Osteoblast (primary cell): ENCODE data around the gene CPD. TPM values are rescaled to one million over a fixed set of nuclear protein-coding genes. Genes with fewer than 3 reads are reported as not detected.

Experiments
- DNase-seq: peaks from one replicate; pipeline ENCODE4 v3.0.0; 2011; ENCODE audit warnings: low spot score, mixed read lengths; ENCODE audit not compliant: insufficient read length; ENCODE audit errors: missing footprints
- H2AFZ ChIP-seq: 2 replicates; pipeline ENCODE4 v1.6.0; 2011; ENCODE audit warnings: mild to moderate bottlenecking, low read length
- H3K27ac ChIP-seq: 2 replicates; pipeline ENCODE4 v1.5.1; 2011; ENCODE audit warnings: mild to moderate bottlenecking, low read depth, low read length, moderate library complexity
- H3K27me3 ChIP-seq: 2 replicates; pipeline ENCODE4 v1.6.0; 2012; ENCODE audit warnings: mild to moderate bottlenecking, control low read depth, inconsistent platforms, low read length, moderate library complexity; ENCODE audit not compliant: insufficient read depth
- H3K36me3 ChIP-seq: 2 replicates; pipeline ENCODE4 v1.5.1; 2011; ENCODE audit warnings: mild to moderate bottlenecking, low read length, control low read depth, moderate library complexity; ENCODE audit not compliant: insufficient read depth
- H3K4me1 ChIP-seq: 2 replicates; pipeline ENCODE4 v1.5.1; 2011; ENCODE audit warnings: mild to moderate bottlenecking, low read length, control low read depth, moderate library complexity; ENCODE audit not compliant: insufficient read depth
- H3K4me2 ChIP-seq: 2 replicates; pipeline ENCODE4 v1.6.0; 2011; ENCODE audit warnings: mild to moderate bottlenecking, low read length; ENCODE audit not compliant: insufficient read depth
- H3K4me3 ChIP-seq: fragments of 200-600 bp; sonication (generic); 3 replicates; pipeline ENCODE4 v1.5.1; 2012; ENCODE audit warnings: mild to moderate bottlenecking, low read length, inconsistent platforms; ENCODE audit not compliant: insufficient read depth
- H3K79me2 ChIP-seq: 2 replicates; pipeline ENCODE4 v1.6.0; 2012; ENCODE audit warnings: mild to moderate bottlenecking, low read length, control low read depth, inconsistent platforms; ENCODE audit not compliant: insufficient read depth
- H3K9me3 ChIP-seq: 2 replicates; pipeline ENCODE4 v1.5.1; 2011; ENCODE audit warnings: low read depth, low read length, control low read depth
- H4K20me1 ChIP-seq: 2 replicates; pipeline ENCODE4 v1.6.0; 2012; ENCODE audit warnings: mild to moderate bottlenecking, low read length, control low read depth; ENCODE audit not compliant: insufficient read depth
- CTCF ChIP-seq: IDR thresholded peaks from 2 replicates; pipeline ENCODE4 v1.5.1; 2011; ENCODE audit warnings: mild to moderate bottlenecking, low read depth, low read length, moderate library complexity; ENCODE audit errors: extremely low read depth
- total RNA-seq: library from RNA; depleted of rRNA; stranded (reverse); fragments of >200 nt; gene quantifications from 2 replicates; pipeline ENCODE4 v1.2.3, GENCODE V29; 2012

The CPD gene
- total RNA-seq, 1 donor: 95.2 TPM

- H4K20me1 ChIP-seq: peaks cover 4% of the 10 kb centered on the region
- no peak overlapping the region for H2AFZ ChIP-seq
- H3K27me3 ChIP-seq: no peaks in the 10 kb centered on the region
- TF ChIP-seq CTCF: no peak
- no peaks in the 10 kb centered on the region for H3K79me2 ChIP-seq
- no peak for DNase-seq
- no peak overlapping the region for H3K27ac ChIP-seq
- no peak overlapping the region for H3K4me3 ChIP-seq
- H3K4me1 ChIP-seq: no peaks in the 10 kb centered on the region
- no peaks in the 10 kb centered on the region for H3K9me3 ChIP-seq
- peaks cover 14% of the 10 kb centered on the region for H3K36me3 ChIP-seq
- H3K4me2 ChIP-seq: no peak overlapping the region
Measured at GRCh38 chr17:30422171-30422570, 43.4 kb downstream of the CPD start.

- no peaks in the 10 kb centered on the region for H3K27me3 ChIP-seq
Measured at GRCh38 chr17:30424471-30424870, 45.7 kb downstream of the CPD start.

GRCh38 chr17:30426292-30426691 lies 47.6 kb downstream of the CPD start:
- Histone ChIP-seq H3K27ac (no peak overlapping the region), H3K4me3 (no peak overlapping the region), H3K4me1 (peaks cover 9% of the 10 kb centered on the region), H3K4me2 (no peak overlapping the region), H3K79me2 (no peaks in the 10 kb centered on the region), H3K27me3 (no peaks in the 10 kb centered on the region), H3K36me3 (peaks cover 14% of the 10 kb centered on the region), H2AFZ (no peak overlapping the region), H4K20me1 (no peaks in the 10 kb centered on the region), H3K9me3 (no peaks in the 10 kb centered on the region)
- DNase-seq: no peak
- TF ChIP-seq CTCF: no peak

More at GRCh38 chr17:30424471-30424870, 45.7 kb downstream of the CPD start:
- no peaks in the 10 kb centered on the region for H3K79me2 ChIP-seq
- peaks cover 7% of the 10 kb centered on the region for H3K4me1 ChIP-seq
- TF ChIP-seq CTCF: no peak
- no peak for DNase-seq
- peaks cover 14% of the 10 kb centered on the region for H3K36me3 ChIP-seq
- H3K4me2 ChIP-seq: no peak overlapping the region
- H3K27ac ChIP-seq: no peak overlapping the region
- no peaks in the 10 kb centered on the region for H4K20me1 ChIP-seq
- no peak overlapping the region for H3K4me3 ChIP-seq
- no peaks in the 10 kb centered on the region for H3K9me3 ChIP-seq
- no peak overlapping the region for H2AFZ ChIP-seq

- H3K79me2 ChIP-seq: no peaks in the 10 kb centered on the region
- peaks cover 17% of the 10 kb centered on the region for H3K36me3 ChIP-seq
- no peak overlapping the region for H3K4me2 ChIP-seq
- no peak overlapping the region for H2AFZ ChIP-seq
- H4K20me1 ChIP-seq: no peaks in the 10 kb centered on the region
- no peak overlapping the region for H3K27ac ChIP-seq
- DNase-seq: no peak
- no peaks in the 10 kb centered on the region for H3K27me3 ChIP-seq
- H3K4me3 ChIP-seq: no peak overlapping the region
- H3K4me1 ChIP-seq: peaks cover 9% of the 10 kb centered on the region
- TF ChIP-seq CTCF: no peak
- no peaks in the 10 kb centered on the region for H3K9me3 ChIP-seq
Measured at GRCh38 chr17:30427611-30428010, 48.9 kb downstream of the CPD start.
